Measurements from ENCODE around the gene CA5A.

GRCh38 chr16:87957296-87958094 lies 21.2 kb upstream of the CA5A start:
- TF ChIP-seq CTCF (IDR thresholded peaks at IDR 0.05; ENCODE audit: borderline replicate concordance, extremely low read depth, low read length, poor library complexity, severe bottlenecking) (no peak), EZH2 (IDR thresholded peaks at IDR 0.05; ENCODE audit: borderline replicate concordance, low read depth, low read length, severe bottlenecking) (no peak)

Data from DND-41 (cell line).